Smooth muscle cell of the brain vasculature (primary cell): ENCODE data around the gene CROCC2.

Experiments used
- DNase-seq: peaks from one replicate; pipeline ENCODE4 v3.0.0-alpha.2; 2012; ENCODE audit warnings: low read depth, low spot score

The CROCC2 gene

GRCh38 chr2:240933966-240934700 is 28.0 kb downstream of the CROCC2 start:
- no peak for DNase-seq

- DNase-seq: no peak
Observed at GRCh38 chr2:240934701-240935102, 28.6 kb downstream of the CROCC2 start.

GRCh38 chr2:240935103-240935876 is 29.2 kb downstream of the CROCC2 start:
- DNase-seq: no peak

GRCh38 chr2:240936106-240936505 is 30.0 kb downstream of the CROCC2 start:
- DNase-seq: no peak

- no peak for DNase-seq
Observed at GRCh38 chr2:240946046-240946445, 39.9 kb downstream of the CROCC2 start.

GRCh38 chr2:240946654-240947053 is 40.5 kb downstream of the CROCC2 start:
- no peak for DNase-seq

- DNase-seq: no peak
Observed at GRCh38 chr2:240947176-240947575, 41.0 kb downstream of the CROCC2 start.

GRCh38 chr2:240947607-240948006 is 41.5 kb downstream of the CROCC2 start:
- DNase-seq: no peak

GRCh38 chr2:240948086-240948485 is 42.0 kb downstream of the CROCC2 start:
- no peak for DNase-seq

- DNase-seq: no peak
Observed at GRCh38 chr2:240948905-240949790, 43.0 kb downstream of the CROCC2 start.

- DNase-seq: no peak
Observed at GRCh38 chr2:240949791-240950705, 43.9 kb downstream of the CROCC2 start.

GRCh38 chr2:240951045-240951594 is 45.0 kb downstream of the CROCC2 start:
- no peak for DNase-seq

GRCh38 chr2:240952496-240953246 is 46.5 kb downstream of the CROCC2 start:
- DNase-seq: no peak

- no peak for DNase-seq
Observed at GRCh38 chr2:240953426-240954410, 47.6 kb downstream of the CROCC2 start.

- no peak for DNase-seq
Observed at GRCh38 chr2:240954436-240955305, 48.5 kb downstream of the CROCC2 start.

GRCh38 chr2:240955306-240956170 is 49.4 kb downstream of the CROCC2 start:
- DNase-seq: no peak
